ENCODE results near the gene NELL1. TPM values are rescaled to one million over a fixed set of nuclear protein-coding genes. Genes with fewer than 3 reads are reported as not detected.

The NELL1 gene
- total and polyA plus RNA-seq, 2 experiments from 2014 or later: 8.9 to 20.1 TPM

DNA sequence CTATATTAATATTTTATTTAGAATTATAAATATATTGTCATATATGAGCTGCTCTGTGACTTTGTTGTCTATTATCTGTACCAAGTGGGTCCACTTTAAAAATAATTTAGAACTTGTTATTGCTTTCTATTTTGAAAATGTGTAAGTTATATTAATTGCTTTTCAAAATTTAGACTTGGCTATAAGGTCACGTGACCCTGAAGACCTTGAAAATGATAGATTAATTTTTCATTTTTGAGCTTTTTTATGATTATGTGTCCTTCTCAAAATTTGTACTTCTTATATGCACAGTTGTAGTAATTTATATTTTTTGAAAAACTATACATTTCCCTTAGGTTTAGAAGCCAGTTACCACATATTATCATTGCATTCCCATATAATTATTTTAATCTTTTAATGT lies 826.5 kb downstream of the NELL1 start:
- Histone ChIP-seq H3K27ac (no peak overlapping the region), H3K27me3 (no peaks in the 10 kb centered on the region), H3K36me3 (replicated peaks; ENCODE audit: insufficient read depth, low read depth) (no peaks in the 10 kb centered on the region), H3K4me1 (ENCODE audit: insufficient read depth) (no peaks in the 10 kb centered on the region), H2AFZ (no peak overlapping the region), H3K9me2 (replicated peaks; ENCODE audit: insufficient read depth) (no peaks in the 10 kb centered on the region), H3K79me2 (no peaks in the 10 kb centered on the region), H3K9me3 (ENCODE audit: low read depth) (no peaks in the 10 kb centered on the region), H3K4me2 (no peak overlapping the region), H3K4me3 (no peak overlapping the region), H4K20me1 (ENCODE audit: insufficient read depth, poor library complexity, severe bottlenecking) (no peaks in the 10 kb centered on the region)
- no peak for TF ChIP-seq EZH2 (IDR thresholded peaks at IDR 0.05; ENCODE audit: borderline replicate concordance)
- TF ChIP-seq, protein P1, sequence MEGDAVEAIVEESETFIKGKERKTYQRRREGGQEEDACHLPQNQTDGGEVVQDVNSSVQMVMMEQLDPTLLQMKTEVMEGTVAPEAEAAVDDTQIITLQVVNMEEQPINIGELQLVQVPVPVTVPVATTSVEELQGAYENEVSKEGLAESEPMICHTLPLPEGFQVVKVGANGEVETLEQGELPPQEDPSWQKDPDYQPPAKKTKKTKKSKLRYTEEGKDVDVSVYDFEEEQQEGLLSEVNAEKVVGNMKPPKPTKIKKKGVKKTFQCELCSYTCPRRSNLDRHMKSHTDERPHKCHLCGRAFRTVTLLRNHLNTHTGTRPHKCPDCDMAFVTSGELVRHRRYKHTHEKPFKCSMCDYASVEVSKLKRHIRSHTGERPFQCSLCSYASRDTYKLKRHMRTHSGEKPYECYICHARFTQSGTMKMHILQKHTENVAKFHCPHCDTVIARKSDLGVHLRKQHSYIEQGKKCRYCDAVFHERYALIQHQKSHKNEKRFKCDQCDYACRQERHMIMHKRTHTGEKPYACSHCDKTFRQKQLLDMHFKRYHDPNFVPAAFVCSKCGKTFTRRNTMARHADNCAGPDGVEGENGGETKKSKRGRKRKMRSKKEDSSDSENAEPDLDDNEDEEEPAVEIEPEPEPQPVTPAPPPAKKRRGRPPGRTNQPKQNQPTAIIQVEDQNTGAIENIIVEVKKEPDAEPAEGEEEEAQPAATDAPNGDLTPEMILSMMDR (IDR thresholded peaks at IDR 0.05; ENCODE audit: poor library complexity): no peak
- 97% methylated on average over 1 of the region's 1 CpG for WGBS (ENCODE audit: low lambda C conversion rate, missing lambda C conversion rate)
- no peak for DNase-seq (ENCODE audit: low spot score)

DNA sequence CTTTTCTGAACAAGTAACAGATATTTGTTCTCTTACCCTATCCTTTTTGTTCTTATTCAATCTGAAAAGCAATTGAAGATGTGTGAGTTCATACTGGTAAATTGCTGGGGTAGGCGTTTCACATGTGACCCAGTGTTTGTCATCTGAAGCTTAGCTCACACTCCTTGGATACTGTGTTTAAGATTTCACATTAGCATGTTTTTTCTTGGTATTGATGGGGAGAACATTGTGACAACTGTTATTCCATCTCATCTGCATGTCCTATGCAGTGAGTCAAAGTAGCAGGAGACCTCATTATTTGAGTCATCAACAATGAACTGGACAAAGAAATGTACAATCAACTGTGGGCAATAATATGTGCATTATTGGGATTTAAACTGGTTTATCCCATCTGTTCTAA lies 831.9 kb downstream of the NELL1 start:
- no peaks in the 10 kb centered on the region for H3K9me3 ChIP-seq (ENCODE audit: low read depth)
- TF ChIP-seq EZH2 (IDR thresholded peaks at IDR 0.05; ENCODE audit: borderline replicate concordance) (no peak), EZH2phosphoT487 (IDR thresholded peaks at IDR 0.05; ENCODE audit: low read depth, severe bottlenecking, unreplicated experiment) (no peak)
- TF ChIP-seq, protein P1 (IDR thresholded peaks at IDR 0.05; ENCODE audit: poor library complexity): no peak
- 68% methylated on average over 1 of the region's 1 CpG for WGBS (ENCODE audit: low lambda C conversion rate, missing lambda C conversion rate)

DNA sequence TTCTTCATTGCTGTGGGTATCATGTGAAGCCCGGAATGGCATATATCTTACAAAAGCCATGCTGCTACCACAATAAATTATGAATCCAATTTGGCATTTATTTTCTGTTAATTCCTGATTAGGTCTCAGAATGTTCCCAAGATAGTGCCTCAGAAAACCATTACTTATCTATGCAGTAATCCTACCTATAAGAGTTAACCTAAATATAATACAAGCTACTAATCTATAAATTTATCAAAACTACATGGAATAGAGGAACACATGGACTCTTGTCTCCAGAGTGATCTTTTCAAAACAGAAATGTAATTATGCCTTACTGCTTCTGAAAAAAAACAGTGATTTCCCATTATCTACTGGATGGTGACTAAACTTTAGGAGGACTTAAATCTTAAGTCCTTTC lies 835.7 kb downstream of the NELL1 start:
- no peaks in the 10 kb centered on the region for H4K20me1 ChIP-seq (ENCODE audit: insufficient read depth, poor library complexity, severe bottlenecking)
- H3K4me1 ChIP-seq (ENCODE audit: insufficient read depth): no peaks in the 10 kb centered on the region
- H3K4me2 ChIP-seq: no peak overlapping the region
- H3K79me2 ChIP-seq: no peaks in the 10 kb centered on the region
- TF ChIP-seq EZH2 (IDR thresholded peaks at IDR 0.05; ENCODE audit: borderline replicate concordance): no peak
- no peak for TF ChIP-seq EZH2phosphoT487 (IDR thresholded peaks at IDR 0.05; ENCODE audit: low read depth, severe bottlenecking, unreplicated experiment)
- TF ChIP-seq, protein P1 (IDR thresholded peaks at IDR 0.05; ENCODE audit: poor library complexity): no peak
- H3K27ac ChIP-seq: no peak overlapping the region
- H3K9me3 ChIP-seq (ENCODE audit: low read depth): no peaks in the 10 kb centered on the region
- WGBS (ENCODE audit: low lambda C conversion rate, missing lambda C conversion rate): 82% methylated on average over 1 of the region's 1 CpG
- no peaks in the 10 kb centered on the region for H3K36me3 ChIP-seq (replicated peaks; ENCODE audit: insufficient read depth, low read depth)
- no peak overlapping the region for H3K4me3 ChIP-seq
- DNase-seq (ENCODE audit: low spot score): no peak
- H2AFZ ChIP-seq: no peak overlapping the region
- no peaks in the 10 kb centered on the region for H3K27me3 ChIP-seq
- no peaks in the 10 kb centered on the region for H3K9me2 ChIP-seq (replicated peaks; ENCODE audit: insufficient read depth)

More for the DNA sequence above, 831.9 kb downstream of the NELL1 start:
- Histone ChIP-seq H3K27me3 (no peaks in the 10 kb centered on the region), H3K4me3 (no peak overlapping the region), H2AFZ (no peak overlapping the region), H3K4me1 (ENCODE audit: insufficient read depth) (no peaks in the 10 kb centered on the region), H3K36me3 (replicated peaks; ENCODE audit: insufficient read depth, low read depth) (no peaks in the 10 kb centered on the region), H4K20me1 (ENCODE audit: insufficient read depth, poor library complexity, severe bottlenecking) (no peaks in the 10 kb centered on the region), H3K79me2 (no peaks in the 10 kb centered on the region), H3K9me2 (replicated peaks; ENCODE audit: insufficient read depth) (no peaks in the 10 kb centered on the region), H3K4me2 (no peak overlapping the region), H3K27ac (no peak overlapping the region)
- DNase-seq (ENCODE audit: low spot score): no peak

Data from hepatocyte (in vitro differentiated cells).